ENCODE data around the gene SPAG16.

DNA sequence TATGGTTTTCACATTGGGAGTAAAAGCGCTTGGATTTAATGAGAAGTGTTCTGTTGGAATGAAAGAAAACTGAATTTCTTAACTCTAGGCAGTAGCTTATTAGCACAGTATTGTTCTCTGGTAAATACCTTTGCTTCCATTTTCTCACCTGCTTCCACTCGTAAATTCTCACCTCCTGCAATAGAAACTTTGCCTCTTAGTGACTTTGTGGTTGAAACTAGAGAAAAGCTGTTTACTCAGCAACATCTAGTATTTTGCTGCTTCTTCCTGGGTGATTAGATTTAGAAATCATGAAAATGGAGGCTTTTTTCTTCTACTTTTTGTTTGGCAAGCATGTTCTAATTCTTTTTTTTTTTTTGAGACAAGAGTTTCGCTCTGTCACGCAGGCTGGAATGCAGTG, 385.4 kb downstream of the SPAG16 start:
- no peak for TF ChIP-seq EZH2 (IDR thresholded peaks at IDR 0.05; ENCODE audit: insufficient read depth, low read length)
- TF ChIP-seq, protein P1, sequence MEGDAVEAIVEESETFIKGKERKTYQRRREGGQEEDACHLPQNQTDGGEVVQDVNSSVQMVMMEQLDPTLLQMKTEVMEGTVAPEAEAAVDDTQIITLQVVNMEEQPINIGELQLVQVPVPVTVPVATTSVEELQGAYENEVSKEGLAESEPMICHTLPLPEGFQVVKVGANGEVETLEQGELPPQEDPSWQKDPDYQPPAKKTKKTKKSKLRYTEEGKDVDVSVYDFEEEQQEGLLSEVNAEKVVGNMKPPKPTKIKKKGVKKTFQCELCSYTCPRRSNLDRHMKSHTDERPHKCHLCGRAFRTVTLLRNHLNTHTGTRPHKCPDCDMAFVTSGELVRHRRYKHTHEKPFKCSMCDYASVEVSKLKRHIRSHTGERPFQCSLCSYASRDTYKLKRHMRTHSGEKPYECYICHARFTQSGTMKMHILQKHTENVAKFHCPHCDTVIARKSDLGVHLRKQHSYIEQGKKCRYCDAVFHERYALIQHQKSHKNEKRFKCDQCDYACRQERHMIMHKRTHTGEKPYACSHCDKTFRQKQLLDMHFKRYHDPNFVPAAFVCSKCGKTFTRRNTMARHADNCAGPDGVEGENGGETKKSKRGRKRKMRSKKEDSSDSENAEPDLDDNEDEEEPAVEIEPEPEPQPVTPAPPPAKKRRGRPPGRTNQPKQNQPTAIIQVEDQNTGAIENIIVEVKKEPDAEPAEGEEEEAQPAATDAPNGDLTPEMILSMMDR (IDR thresholded peaks at IDR 0.05; ENCODE audit: insufficient read depth, low read depth, low read length), result no peak

All from astrocyte (in vitro differentiated cells and primary cell).